ENCODE results near the gene PRTN3. TPM values are rescaled to one million over a fixed set of nuclear protein-coding genes. Genes with fewer than 3 reads are reported as not detected.

PRTN3 gene
- total RNA-seq, 6 experiments from 2014 or later, result 2.3 to 2.9 TPM; not detected in 4

GRCh38 chr19:827710-828321 lies 13.0 kb upstream of the PRTN3 start, which contains the start of gene AZU1:
Gene AZU1, plus strand, starts transcription at chr19:827837. Its CDS starts 10 bp downstream, at chr19:827847.
- Histone ChIP-seq H3K27me3 (no peaks in the 10 kb centered on the region), H3K36me3 (no peaks in the 10 kb centered on the region), H3K4me1 (no peaks in the 10 kb centered on the region), H3K27ac (no peak within 1 kb of the TSS), H3K9me3 (no peaks in the 10 kb centered on the region), H3K4me3 (no peak within 1 kb of the TSS)
- intact Hi-C loops (cut with DNase I), result no loop called here
- 52% methylated on average over 2 of the region's 33 CpGs for WGBS (ENCODE audit: insufficient coverage, low coverage, low lambda C conversion rate, missing lambda C conversion rate)
- ATAC-seq (peak in 2 of 4 donors; percentile 21 to 51), DNase-seq (no peak)
- no peak for TF ChIP-seq POLR2A (IDR thresholded peaks at IDR 0.05)
- no peak for TF ChIP-seq CTCF (IDR thresholded peaks at IDR 0.05)

DNA sequence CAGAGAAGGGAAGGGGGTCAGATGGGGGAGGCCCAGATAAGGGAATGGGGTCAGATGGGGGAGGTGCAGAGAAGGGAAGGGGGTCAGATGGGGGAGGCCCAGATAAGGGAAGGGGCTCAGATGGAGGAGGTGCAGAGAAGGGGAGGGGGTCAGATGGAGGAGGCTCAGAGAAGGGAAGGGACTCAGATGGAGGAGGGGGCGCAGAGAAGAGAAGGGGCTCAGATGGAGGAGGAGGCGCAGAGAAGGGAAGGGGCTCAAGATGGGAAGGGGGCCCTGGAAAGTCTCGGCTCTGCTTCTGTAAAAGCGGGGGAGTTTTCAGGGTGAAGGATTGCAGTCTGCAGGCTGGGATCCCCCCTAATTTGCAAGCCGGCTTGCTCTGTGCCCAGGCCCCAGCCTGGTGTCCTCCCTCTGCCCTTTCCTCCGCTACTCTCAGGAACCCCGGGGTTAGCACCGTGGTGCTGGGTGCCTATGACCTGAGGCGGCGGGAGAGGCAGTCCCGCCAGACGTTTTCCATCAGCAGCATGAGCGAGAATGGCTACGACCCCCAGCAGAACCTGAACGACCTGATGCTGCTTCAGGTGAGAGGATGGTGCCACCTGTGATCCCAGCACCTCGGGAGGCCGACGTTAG lies 11.6 kb upstream of the PRTN3 start:
- TF ChIP-seq CTCF (IDR thresholded peaks at IDR 0.05), result no peak
- WGBS (ENCODE audit: insufficient coverage, low coverage, low lambda C conversion rate, missing lambda C conversion rate), result 45% methylated on average over 11 of the region's 18 CpGs
- H3K27me3 ChIP-seq, result no peaks in the 10 kb centered on the region
- H3K4me3 ChIP-seq, result no peak overlapping the region
- H3K9me3 ChIP-seq, result no peaks in the 10 kb centered on the region
- H3K4me1 ChIP-seq, result no peaks in the 10 kb centered on the region
- DNase-seq (no peak), ATAC-seq (no peak)
- no peaks in the 10 kb centered on the region for H3K36me3 ChIP-seq
- intact Hi-C loops (cut with DNase I), result no loop called here
- H3K27ac ChIP-seq, result no peak overlapping the region

GRCh38 chr19:831407-832369 lies 9.1 kb upstream of the PRTN3 start:
- no peaks in the 10 kb centered on the region for H3K27me3 ChIP-seq
- H3K36me3 ChIP-seq, result no peaks in the 10 kb centered on the region
- no peak for DNase-seq
- 38% methylated on average over 10 of the region's 38 CpGs for WGBS (ENCODE audit: insufficient coverage, low coverage, low lambda C conversion rate, missing lambda C conversion rate)
- no peak overlapping the region for H3K27ac ChIP-seq
- no peak for TF ChIP-seq POLR2A (IDR thresholded peaks at IDR 0.05)
- TF ChIP-seq CTCF (IDR thresholded peaks at IDR 0.05), result no peak
- no peaks in the 10 kb centered on the region for H3K4me1 ChIP-seq
- ATAC-seq, result peak; percentile 13 to 79 (median 35)
- intact Hi-C loops (cut with DNase I), result no loop called here
- no peak overlapping the region for H3K4me3 ChIP-seq
- no peaks in the 10 kb centered on the region for H3K9me3 ChIP-seq

DNA sequence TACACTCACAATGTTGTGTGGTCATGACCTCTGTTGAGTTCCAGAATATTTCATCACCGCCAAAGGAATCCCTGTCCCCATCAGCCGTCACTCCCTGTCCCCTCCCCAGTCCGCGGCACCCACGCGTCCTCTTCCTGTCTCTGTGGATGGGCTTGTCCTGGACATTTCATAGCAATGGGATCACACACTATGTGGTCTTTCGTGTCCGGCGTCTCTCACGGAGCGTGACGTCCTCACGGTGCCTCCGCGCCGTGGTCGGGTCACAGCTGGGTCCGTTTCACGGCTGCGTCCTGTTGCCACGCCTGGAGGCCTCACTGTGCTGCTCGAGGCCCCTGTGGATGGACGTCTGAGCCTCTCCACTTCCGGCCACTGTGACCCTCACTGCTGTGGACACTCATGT lies 6.6 kb upstream of the PRTN3 start:
- no peak for ATAC-seq
- WGBS (ENCODE audit: insufficient coverage, low coverage, low lambda C conversion rate, missing lambda C conversion rate), result 41% methylated on average over 10 of the region's 24 CpGs
- Histone ChIP-seq H3K27me3 (no peaks in the 10 kb centered on the region), H3K9me3 (no peaks in the 10 kb centered on the region), H3K36me3 (no peaks in the 10 kb centered on the region), H3K4me3 (no peak overlapping the region), H3K27ac (no peak overlapping the region), H3K4me1 (no peaks in the 10 kb centered on the region)
- DNase-seq, result no peak
- no peak for TF ChIP-seq CTCF (IDR thresholded peaks at IDR 0.05)
- no peak for TF ChIP-seq POLR2A (IDR thresholded peaks at IDR 0.05)
- intact Hi-C loops (cut with DNase I), result no loop called here
